Activated T-helper 9 cell treated with anti-CD3 and anti-CD28 coated beads, Interleukin-2, amount 50 U/mL, for 16 hours (primary cell): ENCODE data around the gene HDAC11.
A peak's percentile ranks its signal among the peaks of the same experiment; 100 is the strongest.
"Not testable (repeated sequence)": the region's sequence is repeated elsewhere in the genome, so short reads cannot be mapped to it uniquely, and the experiment has no call there.

Experiments
- DNase-seq: peaks from one replicate; pipeline ENCODE4 v3.0.0-alpha.2; 2020; ENCODE audit warnings: low read depth

Gene HDAC11, protein sequence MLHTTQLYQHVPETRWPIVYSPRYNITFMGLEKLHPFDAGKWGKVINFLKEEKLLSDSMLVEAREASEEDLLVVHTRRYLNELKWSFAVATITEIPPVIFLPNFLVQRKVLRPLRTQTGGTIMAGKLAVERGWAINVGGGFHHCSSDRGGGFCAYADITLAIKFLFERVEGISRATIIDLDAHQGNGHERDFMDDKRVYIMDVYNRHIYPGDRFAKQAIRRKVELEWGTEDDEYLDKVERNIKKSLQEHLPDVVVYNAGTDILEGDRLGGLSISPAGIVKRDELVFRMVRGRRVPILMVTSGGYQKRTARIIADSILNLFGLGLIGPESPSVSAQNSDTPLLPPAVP

DNA sequence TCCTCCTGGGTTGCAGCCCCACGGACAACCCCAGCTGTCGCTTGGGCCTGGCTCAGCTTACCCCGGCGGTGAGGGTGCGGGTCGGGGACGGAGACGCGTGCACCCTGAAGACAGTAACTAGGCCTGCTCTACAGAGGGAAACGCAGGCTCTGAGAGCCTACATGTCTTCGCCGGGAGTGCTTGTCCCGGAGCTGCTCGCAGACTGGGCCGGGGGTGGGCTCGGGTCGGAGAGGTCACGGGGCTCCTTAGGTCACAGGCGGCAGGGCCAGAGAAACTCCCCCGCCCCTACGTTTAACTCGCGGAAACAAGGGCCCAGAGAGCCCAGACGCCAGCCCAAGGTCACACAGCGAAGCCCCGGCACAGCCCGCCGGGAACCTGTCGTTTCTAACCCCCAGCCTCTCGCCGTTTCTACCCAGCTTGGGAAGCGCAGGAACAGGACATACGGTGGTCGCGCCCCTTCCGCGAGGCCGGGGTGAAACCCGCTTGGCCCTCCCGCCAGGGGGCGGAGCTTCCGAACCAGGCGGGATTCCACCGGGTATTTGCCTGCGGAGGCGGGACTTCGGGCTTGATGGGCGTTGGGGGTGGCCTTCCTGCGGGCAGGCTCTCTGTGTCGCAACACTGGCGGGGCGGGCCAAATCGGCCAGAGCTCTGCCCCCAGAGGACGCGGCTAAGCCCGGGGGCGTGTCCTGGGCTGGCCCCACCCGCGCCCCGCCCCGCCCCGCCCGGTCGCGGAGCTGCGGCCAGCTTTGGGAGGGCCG is at the start of gene HDAC11:
Gene HDAC11 (plus strand): TSS at position 725 of the 758 bp plus-strand sequence. CDS start 42 bp downstream, outside the sequence.
- peak; percentile 97 for DNase-seq

DNA sequence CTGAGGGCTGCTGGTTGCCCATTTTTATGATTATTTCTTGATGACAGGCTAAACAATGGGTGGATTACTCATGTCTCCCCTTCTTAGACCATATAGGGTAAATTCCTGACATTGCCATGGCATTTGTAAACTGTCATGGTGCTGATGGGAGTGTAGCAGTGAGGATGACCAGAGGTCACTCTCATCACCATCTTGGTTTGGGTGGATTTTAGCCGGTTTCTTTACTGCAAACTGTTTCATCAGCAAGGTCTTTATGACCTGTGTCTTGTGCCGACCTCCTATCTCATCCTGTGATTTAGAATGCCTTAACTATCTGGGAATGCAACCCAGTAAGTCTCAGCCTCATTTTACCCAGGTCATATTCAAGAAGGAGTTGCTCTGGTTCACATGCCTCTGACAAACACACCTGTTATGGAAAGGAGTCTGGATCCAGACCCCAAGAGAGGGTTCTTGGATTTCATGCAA is 49.7 kb upstream of the HDAC11 start:
- DNase-seq: not testable (repeated sequence)

DNA sequence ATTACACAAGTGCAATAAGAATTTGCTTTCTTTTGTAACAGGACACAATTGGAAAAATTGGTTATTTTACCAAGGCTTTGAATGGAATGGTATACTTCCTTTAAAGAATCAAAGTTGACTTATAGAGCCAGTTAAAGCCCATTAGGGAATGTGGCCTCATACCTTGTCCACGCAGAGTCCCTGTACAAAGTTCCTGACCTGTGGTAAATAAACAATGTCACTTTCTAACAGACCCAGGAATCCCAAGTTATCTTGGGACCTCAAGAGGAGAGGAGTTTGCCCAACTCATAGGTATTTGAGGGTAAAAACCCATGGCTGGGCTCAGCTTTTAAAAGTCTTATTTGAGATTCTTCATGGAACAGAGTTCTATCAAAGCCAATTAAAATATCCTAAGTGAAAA is 48.0 kb upstream of the HDAC11 start:
- no peak for DNase-seq

DNA sequence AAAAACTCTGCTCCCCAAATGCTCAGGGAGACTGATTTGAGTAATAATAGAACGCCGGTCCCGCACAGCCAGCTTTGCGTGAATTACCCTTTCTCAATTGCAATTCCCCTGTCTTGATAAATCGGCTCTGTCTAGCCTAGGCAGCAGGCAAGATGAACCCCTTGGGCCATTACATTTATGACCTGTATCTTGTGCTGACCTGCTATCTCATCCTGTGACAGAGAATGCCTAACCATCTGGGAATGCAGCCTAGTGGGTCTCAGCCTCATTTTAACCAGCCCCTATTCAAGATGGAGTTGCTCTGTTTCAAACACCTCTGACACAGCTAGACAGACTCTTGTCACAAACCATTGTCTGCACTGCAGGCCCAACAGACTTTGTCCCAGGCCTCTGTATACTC is 46.2 kb upstream of the HDAC11 start:
- no peak for DNase-seq

DNA sequence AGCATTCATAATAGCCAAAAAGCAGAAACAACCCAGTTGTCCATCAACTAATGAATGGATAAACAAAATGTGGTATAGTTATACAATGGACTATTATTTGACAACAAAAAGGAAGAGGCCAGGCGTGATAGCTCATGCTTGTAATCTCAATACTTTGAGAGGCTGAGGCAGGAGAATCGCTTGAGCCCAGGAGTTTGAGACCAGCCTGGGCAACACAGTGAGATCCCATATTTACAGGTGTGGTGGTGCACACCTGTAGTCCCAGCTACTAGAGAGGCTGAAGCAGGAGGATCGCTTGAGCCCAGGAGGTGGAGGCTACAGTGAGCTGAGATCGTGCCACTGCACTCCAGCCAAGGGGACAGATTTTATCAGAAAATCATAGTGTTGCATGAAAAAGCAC is 43.9 kb upstream of the HDAC11 start:
- not testable (repeated sequence) for DNase-seq

DNA sequence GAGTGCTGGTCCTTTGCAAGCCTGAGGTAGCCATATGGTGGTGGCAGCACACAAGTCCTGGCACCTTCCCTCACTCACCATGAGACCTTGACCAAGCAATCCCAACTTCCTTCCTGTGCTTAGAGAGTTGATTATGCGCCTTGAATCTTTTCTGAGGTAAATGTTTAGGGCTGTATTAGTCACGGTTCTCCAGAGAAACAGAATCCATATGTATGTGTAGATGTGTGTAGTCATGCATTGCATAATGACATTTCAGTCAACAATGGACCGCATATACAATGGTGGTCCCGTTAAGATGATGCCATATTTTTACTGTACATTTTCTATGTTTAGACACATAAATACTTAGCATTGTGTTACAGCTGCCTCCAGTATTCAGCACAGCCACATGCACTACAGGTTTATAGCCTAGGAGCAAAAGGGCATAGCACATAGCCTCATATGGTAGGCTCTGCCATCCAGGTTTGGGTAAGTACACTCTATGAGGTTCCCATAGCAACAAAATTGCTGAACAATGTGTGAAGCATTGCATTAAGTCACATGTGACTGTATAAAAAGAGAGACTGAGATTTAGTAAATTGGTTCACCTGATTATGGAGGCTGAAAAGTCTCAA is 39.8 kb upstream of the HDAC11 start:
- DNase-seq: no peak

DNA sequence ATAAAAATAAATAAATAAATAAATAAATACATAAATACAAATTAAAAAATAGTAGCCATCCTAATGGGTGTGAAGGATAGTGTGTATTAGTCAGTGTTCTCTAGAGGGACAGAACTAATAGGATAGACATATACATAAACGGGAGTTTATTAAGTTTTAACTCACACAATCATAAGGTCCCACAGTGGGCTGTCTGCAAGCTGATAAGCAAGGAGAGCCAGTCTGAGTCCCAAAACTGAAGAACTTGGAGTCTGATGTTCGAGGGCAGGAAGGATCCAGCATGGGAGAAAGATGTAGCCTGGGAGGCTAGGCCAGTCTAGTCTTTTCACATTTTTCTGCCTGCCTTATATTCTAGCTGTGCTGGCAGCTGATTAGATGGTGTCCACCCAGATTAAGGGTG is 37.2 kb upstream of the HDAC11 start:
- not testable (repeated sequence) for DNase-seq

DNA sequence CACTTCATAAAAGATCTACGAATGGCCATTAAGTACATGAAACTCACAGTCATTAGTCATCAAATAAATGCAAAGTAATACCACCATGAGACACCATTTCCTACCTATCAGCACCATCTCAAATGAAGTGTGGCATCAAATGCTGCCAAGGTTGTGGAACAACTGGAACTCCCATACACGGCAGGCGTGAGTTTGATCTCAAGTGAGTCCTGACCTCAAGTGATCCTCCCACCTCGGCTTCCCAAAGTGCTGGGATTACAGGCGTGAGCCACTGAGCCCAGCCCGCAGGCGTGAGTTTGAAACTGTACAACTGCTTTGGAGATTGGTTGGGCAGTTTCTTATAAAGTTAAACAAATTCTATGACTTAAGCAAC is 28.8 kb upstream of the HDAC11 start:
- no peak for DNase-seq

DNA sequence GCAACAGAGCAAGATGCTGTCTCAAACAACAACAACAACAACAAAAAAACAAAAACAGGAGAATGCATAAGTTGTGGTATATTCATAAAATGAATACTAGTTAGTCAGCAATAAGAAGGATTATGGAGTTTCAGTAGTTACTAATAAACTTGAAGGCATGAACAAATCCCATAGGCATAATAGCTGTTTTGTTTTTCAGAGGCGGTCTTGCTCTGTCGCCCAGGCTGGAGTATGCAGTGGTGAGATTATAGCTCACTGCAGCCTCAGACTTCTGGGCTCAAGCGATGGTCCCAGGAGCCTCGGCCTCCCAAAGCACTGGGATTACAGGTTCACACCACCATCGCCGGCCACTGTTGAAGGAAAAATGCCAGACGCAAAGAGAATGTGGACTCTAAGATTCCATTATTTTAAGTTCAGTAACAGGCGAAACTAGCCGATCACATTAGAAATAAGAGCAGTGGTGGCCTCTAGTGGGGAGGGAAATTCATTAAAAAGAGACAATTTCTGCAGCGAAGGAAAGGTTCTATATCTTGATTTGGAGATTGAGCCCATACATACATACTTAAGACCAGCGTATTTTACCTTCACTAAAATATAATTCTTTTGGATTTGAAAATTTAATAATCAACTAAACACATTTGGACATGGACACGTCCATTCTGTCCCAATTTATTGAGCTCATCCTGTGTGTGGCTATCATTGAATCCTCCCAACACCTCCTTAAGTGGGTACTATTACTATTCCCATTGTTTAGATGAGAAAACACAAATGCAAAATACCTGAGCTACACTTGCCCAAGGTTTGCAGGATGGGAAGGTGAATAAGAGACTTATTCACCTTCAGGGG is 27.4 kb upstream of the HDAC11 start:
- no peak for DNase-seq

DNA sequence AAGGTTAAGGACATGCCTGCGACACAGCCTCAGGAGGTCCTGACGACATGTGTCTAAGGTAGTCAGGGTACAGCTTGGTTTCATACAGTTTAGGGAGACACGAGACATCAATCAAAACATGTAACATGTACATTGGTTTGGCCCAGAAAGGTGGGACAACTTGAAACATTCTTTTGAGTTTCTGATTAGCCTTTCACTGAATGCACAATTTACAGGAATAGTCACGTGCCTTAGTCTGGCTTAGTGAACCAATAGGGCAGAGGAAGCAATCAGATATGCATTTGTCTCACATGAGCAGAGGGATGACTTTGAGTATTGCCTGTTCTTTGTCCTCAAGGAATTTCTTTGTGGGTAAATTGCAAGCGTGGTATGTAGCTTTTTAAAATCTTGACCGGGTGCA is 24.5 kb upstream of the HDAC11 start:
- no peak for DNase-seq

DNA sequence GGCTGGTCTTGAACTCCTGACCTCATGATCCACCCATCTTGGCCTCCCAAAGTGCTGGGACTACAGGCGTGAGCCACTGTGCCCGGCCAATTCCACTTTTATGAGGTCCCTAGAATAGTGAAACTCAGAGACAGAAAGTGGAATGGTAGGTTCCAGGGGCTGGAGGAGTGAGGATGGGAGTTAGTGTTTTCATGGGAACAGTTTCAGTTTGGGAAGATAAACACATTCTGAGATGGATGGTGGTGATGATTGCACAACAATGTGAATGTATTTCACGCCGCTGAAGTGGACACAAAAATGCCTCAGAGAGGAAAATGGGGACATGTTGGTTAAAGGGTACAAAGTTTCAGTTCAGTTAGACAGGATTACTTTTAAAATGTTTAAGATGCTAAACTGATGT is 22.5 kb upstream of the HDAC11 start:
- DNase-seq: no peak

DNA sequence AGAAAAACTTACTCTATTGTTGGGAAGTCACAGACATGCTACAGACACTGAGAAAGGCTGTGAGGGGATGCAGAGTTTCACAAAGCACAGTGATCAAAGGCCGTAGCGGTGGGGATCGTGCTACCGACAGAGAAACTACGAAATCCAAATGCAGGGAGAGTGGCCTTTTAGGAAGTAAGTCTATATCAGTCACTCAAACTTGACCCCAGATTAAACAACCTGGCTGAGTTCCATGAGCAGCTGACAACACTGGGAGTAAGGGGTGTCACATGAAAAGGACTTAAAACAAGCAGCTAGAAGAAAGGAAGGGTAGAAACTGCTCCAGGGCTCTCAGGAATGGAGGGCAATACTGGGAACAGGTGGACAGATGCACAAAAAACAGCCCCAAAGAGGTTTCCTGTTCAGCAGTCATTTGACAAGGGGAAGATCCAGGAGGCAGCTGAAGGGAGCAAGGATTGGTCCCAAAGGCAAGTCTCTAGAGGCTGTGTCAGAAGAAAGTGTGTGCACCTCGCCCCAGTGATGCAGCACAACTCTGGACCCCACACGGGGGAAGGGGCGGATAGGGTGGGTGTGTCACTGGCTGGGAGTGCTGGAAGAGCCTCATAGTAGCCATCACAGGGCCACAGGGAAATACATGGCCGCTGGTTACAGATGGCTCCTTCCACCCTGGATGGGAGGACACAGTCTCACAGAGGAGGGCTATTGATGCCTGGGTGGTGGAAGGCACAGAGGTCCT is 20.3 kb upstream of the HDAC11 start:
- DNase-seq: no peak

DNA sequence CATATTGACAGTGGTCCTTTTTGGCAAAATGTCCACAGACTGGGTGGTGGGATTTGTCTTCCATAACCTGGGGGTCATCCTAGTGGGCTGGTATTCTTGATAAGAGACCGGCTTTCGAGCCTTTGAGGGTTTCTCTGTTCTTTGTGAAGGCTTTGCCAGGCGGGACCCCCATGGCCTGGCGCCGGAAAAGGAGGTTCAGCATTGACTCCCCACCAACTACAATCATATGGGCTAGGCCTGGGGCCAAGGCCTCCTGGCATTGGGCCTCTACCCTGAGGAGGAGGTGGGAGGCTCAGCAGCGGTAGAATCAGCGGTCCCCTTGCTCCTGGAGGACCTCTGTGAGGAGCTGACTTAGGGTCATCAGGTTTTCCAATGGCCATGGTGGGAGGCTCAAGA is 19.8 kb upstream of the HDAC11 start:
- DNase-seq: no peak

DNA sequence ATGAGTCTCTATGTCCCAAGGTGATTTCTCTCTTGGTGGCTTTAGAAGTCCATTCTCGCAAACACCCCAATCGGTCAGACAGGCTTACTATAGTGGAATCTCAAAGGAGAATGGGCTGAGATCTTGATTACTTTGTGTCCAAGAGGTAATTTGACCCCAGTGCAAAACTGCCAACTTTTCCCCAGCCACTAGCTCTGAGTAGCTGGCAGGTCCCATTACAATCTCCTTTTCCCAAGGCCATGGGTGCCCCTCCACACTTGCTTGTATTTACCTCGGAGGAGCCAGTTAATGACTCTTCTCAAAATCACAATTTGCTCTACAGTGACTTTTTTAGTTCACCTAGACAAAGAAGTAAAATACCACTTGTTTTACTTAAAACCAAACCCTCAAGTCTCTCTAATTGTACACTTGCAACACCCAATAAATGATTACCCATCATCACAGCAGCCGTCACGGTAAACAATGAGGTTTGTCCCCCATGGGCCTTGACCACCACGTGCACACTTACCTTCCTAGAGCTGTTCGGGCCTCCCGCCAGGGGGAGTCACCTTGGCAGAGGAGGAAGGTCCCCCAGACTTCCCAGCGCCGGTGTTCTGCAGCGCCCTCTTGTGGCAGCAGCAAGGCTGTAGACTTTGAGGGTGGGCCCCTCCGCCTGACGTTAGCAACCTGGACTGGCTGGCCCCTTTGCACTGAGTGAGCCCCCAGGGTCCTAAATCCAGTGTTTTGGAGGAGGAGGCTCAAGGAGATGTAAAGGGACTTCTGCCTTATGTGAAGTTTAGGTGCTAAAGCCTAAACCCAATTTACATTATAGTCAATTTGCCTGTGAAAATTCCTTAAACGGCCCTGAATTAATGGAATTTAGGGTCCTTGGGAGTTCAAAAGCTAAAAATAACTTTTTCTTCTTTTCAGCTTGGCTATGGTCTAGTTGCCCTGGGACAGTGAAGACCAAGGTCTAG is 18.7 kb upstream of the HDAC11 start:
- DNase-seq: peak; percentile 57

DNA sequence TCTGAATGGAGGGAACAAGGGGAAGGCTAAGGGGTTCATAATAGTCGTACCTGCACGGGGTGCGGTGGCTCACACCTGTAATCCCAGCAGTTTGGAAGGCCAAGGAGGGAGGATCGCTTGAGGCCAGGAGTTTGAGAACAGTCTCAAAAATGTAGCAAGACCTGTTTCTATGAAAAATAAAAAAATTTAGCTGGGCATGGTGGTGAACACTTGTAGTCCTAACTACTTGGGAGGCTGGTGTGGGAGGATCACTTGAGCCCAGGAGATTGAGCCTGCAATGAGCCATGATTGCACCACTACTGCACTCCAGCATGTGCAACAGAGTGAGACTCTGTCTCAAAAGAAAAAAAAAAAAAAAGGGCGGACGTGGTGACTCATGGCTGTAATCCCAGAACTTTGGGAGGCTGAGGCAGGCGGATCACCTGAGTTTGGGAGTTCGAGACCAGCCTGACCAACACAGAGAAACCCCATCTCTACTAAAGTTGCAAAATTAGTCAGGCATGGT is 17.9 kb upstream of the HDAC11 start:
- no peak for DNase-seq

DNA sequence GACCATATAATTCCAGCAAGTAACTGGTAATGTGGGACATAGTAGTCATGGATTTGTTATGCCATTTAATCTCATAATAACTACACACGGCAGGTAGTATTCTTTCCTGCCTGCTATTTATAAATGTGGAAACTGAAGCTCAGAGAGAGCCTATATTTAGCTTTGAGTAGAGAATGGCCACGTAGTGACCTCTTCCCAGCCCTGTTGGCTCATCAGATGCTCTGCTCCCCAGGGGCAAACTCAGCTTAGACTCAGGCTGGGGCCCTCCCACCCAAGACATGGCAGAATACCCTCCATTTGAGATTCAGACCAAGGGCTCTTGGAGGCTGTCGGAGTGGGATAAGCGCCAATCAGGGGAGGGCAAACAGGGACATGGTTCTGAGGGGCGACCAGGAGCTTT is 17.3 kb upstream of the HDAC11 start:
- no peak for DNase-seq

DNA sequence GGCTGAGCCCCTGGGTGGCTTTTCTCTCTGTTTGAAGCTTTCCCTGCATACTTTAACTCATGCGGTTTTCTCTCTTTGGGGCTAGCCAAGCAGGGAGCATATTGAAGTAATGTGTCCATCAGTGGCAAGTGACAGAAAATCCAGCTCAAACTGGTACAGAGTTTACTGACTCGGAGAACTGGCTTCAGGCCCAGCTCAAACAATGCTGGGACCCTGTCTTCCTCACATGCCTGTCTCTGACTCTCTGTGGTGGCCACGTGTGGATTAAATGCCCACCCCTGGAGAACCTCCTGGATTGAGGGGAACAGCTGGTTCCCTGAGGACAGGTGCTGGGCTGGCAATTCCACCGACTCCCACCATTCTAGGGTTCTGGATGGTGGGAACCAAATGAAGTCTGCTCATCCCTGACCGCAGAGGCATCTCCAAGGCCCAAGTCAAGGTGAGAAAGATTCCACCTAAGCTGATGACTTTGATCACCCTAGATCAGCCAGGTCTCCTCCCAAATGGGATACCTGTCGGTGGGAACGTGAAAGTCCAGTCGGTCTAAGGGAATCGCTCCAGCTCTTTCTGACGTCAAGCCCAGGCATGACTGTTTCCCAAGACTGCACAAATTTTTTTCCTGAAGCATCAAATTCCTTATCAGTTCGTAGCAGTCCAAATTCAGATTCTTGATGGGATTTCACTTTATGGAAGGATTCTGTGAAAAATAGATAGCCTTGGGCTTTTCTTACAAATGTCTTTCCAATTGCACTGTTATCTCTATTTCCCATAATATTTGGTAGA is 16.3 kb upstream of the HDAC11 start:
- no peak for DNase-seq

DNA sequence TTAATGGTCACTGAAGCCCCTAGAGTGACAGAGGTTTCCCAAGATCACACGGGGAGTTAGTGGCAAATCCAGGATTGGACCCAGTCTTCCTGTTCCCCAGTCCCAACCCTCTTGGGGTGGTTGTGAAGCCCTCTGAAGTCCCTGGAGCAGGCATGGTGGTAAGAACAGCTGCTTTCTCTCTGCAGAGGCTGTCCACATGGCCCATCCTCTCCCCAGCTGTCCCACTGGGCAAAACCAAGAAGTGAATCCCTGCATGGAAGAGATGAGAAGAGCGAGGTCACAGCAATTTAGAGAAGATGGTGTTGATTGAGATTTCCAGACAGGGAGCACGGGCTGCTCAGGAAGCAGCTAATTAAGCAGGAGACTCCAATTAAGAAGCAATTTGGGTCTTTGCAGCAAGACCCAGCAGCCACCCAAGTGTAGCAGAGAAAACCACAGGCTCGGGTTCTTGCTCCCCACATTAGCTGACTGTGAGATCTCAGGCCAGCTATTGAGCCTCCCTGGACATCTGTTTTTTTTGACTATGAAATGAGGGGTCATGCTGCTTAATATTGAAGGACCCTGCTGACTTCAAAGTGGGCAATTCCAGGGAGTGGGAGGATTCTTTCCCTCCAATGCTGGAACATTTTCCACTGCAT is 14.8 kb upstream of the HDAC11 start:
- no peak for DNase-seq

DNA sequence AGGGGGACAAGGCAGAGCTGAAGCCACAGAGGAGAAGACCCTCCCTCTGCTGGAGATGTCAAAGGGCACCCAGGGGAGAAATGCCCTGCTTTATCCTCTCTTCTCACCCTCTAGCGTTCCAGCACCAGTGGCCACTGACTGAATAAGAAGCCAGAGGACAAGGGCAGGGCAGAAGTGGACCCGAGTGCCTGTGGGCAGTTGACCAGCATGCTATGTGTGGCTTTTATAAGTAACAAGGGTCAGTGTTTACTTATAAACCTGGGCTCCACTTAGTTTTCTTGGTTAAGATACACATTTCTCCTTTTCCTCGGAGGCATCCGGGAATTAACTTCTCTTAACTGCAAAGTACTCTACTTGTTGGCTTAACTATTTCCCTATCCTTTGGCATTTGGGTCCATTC is 13.3 kb upstream of the HDAC11 start:
- no peak for DNase-seq
